ENCODE measurements around the gene CCDC86.

DNA sequence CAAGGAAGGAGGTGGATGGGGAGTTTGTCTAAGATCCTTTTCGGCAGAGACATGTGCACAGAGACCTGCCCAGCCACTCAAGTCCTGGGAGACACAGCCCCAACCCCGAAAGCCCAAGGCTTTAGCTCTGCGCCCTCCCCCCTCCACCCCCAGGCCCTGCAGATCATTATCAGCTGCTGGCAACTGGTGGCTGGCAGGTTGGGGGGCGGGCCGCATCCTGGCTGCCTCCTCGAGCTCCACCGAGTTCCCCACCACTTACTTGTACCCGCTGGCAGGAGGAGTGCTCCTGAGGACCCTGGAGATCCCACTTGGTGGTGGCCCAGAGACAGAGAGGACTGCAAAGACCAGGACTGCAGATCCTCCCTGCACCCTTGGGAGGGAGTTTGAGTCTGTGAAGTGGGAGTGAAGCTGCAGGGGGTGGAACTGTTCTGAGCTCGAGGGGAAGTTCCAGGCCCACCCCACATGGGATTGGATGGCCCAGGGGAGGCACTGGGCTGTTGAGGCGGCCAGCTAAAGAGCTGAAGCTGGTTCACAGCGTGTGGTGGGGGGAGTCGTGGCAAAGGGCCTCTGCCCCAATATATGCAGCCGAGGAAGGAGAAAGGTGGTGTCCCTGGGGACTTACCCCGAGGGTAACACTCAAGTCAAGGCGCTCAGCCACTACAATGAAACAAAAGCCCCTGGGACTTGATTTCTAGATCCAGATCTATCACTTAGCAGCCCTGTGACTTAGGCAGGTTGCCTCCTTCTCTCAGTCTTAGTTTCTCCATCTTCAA, 19.9 kb upstream of the CCDC86 start:
- TF ChIP-seq CTCF (conservative IDR thresholded peaks at IDR 0.05) (no peak), ZFX (IDR thresholded peaks at IDR 0.05) (no peak)
